DMS53 treated with DMSO at 0.1 percent for 48 hours (cell line): ENCODE measurements around the gene DCAF6.

Experiments used
- DNase-seq: peaks from one replicate; lab custom pipeline; 2025; ENCODE audit not compliant: unreplicated experiment; lab: John Stamatoyannopoulos, UW

DCAF6 gene

GRCh38 chr1:168084396-168085231 lies 148.1 kb downstream of the DCAF6 start:
- no peak for DNase-seq

- DNase-seq: no peak
These were observed 149.0 kb downstream of the DCAF6 start for GRCh38 chr1:168085401-168085872.

- no peak for DNase-seq
These were observed 150.0 kb downstream of the DCAF6 start for GRCh38 chr1:168086438-168086837.

- no peak for DNase-seq
These were observed 151.2 kb downstream of the DCAF6 start for GRCh38 chr1:168087696-168088095.

- DNase-seq: no peak
These were observed 152.2 kb downstream of the DCAF6 start for GRCh38 chr1:168088511-168089325.

DNA sequence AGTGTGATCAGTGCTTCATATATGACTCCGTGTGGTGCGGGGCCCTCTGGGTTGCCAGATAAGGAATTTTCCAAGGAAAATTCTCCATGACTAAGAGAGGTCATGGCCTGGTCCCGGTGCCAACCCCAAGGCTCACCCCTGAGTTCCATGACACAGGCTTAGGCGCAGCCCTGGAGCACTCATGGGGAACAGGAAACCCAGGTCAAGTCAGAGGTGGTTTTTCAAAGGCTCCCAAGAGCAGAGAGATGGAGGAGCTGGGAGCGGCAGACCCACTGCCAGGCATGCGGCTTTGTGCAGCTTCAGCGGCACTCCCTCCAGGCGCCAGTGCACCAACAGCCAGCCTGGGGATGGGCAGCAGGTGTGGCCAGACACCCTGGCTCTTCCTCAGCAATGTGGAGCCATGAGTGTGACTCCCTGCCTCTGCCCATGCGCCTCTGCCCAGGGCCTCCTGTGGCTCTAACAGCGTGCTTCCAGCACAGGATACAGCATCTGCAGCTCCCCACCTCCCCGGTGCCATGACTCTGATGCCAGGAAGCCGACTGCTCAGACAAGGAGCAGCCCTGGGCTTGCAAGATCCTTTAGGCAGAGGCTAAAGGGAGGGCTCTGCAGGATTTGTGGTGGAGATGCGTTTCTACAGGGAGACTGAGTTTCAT lies 153.0 kb downstream of the DCAF6 start:
- DNase-seq: no peak

DNA sequence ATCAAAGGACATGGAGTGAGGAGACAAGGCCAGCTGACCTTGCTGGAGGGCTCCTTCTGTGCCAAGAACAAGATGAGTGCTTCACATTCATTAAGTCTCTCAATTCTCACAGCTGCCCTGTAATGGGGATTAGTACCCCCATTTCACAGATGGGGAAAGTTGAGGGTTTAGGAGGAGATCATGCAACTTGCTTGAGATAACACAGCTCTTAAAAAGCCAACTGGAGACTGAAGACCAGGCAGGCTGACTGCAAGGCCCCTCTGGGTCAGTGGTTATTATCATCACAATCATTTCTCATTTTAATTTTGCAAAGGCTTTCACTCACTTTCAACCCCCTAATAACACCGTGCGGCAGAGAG lies 153.5 kb downstream of the DCAF6 start:
- DNase-seq: no peak

- no peak for DNase-seq
These were observed 153.9 kb downstream of the DCAF6 start for GRCh38 chr1:168090395-168090794.

- no peak for DNase-seq
These were observed 154.6 kb downstream of the DCAF6 start for GRCh38 chr1:168091063-168091462.

GRCh38 chr1:168091720-168092550 lies 155.5 kb downstream of the DCAF6 start:
- DNase-seq: no peak

GRCh38 chr1:168092566-168093355 lies 156.3 kb downstream of the DCAF6 start:
- DNase-seq: no peak

- DNase-seq: no peak
These were observed 157.1 kb downstream of the DCAF6 start for GRCh38 chr1:168093616-168094015.

DNA sequence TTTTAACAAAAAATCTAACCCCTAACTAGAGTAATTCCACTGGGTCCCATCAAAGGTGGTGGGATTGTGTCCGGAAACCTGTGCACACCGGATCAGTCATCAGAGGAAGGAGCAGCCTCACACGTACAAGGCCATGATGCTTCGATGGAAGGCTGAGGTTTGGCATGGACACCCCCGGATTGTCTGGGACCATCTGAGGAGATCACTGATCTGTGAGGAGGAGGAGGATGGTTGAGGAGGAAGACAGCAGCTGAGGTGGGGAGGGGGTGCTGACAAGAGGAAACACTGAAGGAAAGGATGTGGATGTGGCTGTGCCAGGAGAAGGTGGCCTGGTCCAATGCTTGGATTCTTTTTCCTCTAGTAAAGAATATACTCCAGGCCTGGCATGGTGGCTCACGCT lies 159.0 kb downstream of the DCAF6 start:
- no peak for DNase-seq

DNA sequence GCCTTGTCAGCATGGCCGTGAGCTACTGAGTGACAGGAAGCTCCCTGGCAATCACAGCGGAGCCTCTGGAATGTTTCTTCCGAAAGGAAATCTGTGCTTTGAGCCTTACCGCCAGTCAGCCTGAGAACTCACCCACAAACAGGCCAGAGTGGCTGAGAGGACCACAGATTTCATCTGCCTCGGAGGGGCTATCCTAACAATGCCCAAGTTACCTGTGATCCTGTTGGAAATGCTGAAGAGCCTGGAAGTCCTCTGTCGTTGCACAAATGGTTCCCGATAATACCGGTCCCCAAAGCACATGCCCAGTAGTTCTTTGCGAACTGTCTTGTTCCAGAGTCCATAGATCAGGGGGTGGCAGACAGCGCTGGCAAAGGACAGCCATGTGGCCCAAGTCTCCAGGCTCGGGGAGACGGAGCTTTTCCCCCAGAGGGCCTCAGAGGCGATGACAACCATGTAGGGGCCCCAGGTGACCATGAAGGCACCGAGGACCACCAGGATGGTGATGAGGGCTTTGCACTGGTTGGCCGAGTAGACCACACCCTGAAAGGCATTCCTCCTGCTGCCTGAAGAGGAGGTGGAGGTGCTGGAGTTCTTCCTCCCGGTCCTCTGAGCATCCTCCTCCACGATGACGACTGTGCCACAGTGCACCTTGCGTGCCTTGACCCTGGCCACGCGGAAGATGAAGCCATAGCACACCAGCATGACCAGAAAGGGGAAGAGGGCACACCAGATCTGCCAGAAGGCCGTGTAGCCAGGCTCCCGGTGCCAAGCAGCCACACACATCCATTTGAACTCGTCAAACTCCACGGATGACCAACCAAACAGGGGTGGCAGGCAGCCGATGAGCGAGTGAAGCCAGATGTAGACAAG lies 160.0 kb downstream of the DCAF6 start:
- DNase-seq: no peak

GRCh38 chr1:168097921-168098528 lies 161.5 kb downstream of the DCAF6 start:
- DNase-seq: no peak

GRCh38 chr1:168098534-168099320 lies 162.2 kb downstream of the DCAF6 start:
- no peak for DNase-seq

- DNase-seq: no peak
These were observed 162.9 kb downstream of the DCAF6 start for GRCh38 chr1:168099337-168099801.
